CD4-positive, alpha-beta T cell treated with Interferon alpha-2 for 1 hour (primary cell): ENCODE data around the gene PAFAH1B2.
A peak's percentile ranks its signal among the peaks of the same experiment; 100 is the strongest.
"Not testable (repeated sequence)": the region's sequence is repeated elsewhere in the genome, so short reads cannot be mapped to it uniquely, and the experiment has no call there.

ENCODE experiments used
- DNase-seq, 2 donors: peaks; one replicate each; pipeline ENCODE4 v3.0.0-alpha.2; 2020 to 2022

PAFAH1B2 gene, protein sequence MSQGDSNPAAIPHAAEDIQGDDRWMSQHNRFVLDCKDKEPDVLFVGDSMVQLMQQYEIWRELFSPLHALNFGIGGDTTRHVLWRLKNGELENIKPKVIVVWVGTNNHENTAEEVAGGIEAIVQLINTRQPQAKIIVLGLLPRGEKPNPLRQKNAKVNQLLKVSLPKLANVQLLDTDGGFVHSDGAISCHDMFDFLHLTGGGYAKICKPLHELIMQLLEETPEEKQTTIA

DNA sequence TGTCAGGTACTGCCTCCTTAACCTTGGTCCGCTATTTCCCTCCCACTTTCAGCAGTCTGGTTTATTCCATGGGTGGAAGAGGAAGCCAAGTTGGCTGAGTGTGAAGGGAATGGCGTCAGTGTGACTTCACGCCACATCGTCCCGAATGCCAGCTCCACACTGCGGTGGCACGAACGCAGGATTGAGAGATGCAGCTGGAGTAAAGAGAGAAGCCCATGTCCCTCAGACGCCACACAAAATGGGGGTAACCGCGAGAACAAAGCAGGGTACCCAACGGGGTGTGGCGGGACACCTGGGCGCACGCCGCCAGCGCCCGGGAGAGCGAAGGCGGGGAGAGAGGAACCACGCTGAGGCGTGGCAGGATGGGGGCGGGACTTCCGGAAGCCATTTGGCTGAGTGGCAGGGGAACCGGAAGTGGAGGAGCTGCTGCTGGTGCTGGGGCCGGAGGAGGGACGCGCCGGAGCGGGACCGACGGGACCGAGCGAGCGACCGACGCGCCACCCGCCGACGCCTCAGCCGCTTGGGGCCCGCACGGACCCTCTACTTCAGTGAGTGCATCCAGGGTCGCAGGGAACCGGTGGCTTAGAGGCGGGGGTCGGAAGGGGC lies at the start of gene PAFAH1B2:
TSS of gene PAFAH1B2 (plus strand) at position 417 of the 606 bp plus-strand sequence. CDS start 8,161 bp downstream, outside the sequence.
- DNase-seq, result peak; percentile 95

DNA sequence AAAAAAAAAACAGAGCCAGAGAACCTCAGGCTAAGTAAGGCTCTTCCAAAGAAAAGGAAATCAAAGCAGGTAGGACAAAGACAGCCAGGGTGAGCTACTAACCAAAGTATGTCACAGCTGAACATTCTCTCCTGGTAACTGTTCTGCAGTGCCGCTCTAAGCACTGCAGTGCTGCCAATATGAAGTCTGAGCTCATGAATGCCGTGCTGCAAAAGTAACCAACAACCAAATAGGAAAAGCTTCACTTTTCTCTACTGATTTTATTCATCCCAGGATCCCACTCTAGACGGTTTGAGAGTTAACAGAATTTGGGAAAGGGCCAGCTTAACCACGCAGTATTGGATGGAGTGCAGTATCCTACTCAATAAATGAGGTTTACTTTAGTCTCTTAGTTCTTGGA lies 49.3 kb upstream of the PAFAH1B2 start:
- DNase-seq, result peak in 1 of 2 donors; percentile 31

DNA sequence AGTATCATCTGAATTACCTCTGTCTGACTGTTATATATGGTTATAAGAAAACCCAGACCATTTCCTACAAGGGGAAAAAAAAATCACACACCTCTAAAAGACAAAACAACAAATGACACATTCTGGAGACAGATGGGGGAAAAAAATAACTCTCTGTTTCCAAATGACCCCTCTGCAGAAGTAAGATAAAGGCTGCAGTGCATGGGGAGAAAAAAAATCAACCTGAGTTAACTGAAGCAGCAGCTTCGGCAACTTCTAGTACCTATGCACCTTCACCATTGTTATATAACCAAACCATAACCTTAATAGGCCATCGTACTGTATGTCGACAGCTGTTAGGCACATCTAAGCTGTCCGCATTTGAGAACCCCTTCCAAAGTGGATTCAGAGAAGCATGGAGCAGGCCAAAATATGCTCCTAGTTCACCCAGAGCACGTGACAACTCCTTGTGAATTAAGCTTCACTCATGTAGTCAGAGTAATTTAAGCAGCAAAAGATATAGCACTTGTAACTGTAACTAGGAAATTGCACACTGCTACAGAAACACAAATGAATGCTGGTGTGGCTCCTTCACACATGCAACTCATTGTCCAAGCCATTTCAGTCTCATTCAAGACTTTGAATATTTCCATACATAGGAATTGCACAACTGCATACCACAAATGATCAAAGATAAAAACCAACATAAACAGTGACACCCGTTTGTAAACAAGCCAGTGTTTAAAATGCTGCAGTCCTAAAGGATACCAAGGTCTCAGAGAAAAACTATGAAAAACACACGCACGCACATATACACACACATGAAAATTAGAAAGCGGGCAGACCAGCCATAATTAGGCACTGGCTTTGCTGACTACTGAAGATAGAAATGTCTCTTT lies 48.6 kb upstream of the PAFAH1B2 start:
- DNase-seq, result peak in 1 of 2 donors; percentile 64

DNA sequence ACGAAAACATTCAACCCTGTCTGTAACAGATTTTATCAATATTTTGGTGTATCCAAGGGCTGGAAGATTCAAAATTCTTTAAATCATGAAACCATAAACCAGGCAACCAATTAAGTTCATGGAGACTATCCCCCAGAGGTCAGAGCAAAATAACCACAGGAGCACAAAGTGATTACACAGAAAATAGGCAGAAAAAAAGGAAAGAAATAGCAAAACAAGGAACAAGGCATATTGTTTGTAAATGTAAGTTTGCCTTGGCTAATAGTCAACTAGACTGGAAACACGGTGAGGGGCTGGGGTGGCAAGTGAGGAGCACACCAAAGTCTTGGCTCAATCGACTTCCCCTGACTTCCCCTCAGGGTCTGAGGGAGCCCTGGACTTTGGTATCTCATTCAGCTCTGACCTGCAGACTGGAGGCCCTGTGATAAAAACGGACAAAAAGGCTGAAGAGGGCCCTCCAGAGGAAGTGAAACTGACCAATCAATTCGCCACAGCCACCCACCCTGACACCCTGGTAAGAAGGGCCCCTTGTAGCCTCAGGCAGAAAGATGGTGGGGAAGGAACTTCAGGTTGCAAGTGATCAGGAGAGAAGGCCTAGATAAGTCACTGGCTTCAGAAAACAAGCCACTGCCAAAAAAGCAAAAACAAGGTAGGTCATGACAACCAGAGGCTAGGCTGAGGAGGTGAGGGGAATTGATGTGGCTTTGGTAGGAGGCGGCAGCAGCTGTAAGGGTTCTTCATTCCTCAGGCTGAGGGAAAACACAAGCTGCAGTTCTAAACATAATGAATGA lies 47.7 kb upstream of the PAFAH1B2 start:
- DNase-seq, result peak; percentile 61 to 75

DNA sequence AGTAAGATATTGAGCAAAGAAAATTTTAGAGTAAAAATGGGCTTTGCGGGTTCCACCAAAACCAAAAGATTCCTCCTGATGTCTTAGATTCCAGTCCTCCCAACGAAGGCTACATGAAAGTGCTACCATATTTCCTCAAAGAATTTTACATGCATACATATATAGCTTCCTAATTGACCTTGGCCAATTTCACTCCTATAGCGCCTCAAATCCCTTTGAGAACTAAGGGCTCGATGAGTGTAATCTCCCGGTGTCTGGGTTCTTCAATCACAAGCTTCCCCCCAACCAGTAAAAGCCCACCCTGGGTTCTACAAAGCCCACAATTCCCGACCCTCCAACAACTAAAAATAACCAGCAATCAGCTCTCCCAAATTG lies 47.1 kb upstream of the PAFAH1B2 start:
- no peak for DNase-seq

DNA sequence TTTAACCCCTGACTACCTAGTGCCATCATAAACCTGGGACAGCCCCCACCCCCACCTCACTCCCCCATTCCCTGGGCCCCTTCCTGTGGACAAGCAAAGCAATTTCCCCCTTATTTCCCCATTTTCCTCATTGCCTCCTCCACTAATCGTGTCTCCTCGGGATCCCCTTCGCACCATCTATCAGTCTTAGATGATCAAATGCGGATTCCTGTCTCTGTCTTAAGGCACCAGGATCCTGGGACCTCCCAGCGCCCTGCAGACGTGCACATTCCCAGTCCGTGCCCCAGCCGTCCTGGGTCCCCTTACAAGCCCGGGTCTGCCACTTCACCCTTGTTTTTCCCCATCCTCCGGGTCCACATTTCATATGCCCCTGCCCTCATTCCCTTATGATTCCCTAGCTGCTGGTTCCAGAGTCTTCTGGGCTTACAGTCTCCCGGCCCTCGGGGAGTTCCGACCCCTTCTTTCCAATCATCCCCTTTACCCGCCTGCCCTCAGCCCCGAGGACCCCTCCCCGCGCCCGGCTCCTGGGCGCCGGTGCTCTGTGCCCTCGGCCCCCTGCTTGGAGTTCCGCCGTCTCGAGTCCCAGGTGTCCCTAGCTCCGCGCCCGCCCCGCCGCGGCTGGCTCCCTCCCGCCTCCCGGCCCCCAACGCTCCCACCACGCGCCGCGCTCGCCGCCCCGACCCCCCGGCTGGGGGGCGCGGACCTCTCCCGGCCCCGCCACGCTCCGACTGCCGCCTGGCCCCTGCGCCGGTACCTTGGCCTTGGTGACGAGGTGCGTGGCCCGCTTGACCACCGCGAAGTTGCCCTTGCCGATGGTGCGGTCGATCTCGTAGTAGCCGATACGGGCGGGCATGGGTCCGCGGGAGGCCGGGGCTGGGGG lies 46.5 kb upstream of the PAFAH1B2 start:
- peak in 1 of 2 donors; percentile 34 for DNase-seq

DNA sequence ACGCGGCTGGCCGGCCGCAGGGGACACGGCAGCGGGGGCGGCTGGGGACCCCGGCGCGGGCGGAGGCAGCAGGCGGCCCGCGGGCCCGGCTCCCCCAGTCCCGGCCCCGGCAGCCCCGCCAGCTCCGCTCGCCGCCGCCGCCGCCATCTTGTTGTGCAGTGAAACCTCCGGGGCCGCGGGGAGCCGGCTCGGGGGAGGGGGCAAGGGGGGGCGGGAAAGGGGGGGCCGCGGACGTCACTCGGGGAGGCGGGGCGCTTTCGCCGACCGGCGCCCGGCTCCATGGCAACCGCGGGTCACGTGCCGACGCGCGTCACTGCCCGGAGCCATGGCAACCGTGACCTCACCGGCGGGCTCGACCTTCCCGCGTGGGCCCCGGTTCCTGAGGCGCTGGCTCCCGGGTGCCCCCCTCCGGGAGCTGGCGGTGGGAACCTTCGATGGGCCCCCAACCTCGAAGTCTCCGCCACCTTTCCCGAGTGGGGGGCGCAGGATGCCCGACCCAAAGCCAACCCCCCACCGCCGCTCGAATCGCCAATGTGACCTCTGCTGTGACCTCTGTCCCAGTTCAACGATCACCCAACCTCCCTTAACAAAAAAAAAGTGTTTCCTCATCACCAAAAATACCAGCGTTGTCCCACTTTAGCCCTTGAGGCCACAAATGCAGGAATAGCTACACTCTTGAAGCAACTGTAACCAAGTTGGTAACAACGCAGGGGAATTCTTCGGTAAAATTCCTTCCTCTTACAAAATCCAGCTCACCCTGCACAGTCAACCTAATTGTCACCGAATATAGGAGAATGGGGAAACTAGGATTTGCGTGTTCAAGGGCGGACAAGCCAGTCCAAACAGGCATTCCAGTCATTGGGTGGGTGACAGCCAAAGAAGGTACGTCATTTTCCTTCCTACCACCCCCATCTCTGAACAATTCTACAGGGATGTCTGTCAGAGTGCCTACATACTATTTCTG lies 45.5 kb upstream of the PAFAH1B2 start, which contains the start of gene SIK3:
TSS of gene SIK3 (minus strand) at position 160 of the 964 bp plus-strand sequence. CDS start at position 147, 13 bp downstream.
- DNase-seq, result peak; percentile 95 to 96

DNA sequence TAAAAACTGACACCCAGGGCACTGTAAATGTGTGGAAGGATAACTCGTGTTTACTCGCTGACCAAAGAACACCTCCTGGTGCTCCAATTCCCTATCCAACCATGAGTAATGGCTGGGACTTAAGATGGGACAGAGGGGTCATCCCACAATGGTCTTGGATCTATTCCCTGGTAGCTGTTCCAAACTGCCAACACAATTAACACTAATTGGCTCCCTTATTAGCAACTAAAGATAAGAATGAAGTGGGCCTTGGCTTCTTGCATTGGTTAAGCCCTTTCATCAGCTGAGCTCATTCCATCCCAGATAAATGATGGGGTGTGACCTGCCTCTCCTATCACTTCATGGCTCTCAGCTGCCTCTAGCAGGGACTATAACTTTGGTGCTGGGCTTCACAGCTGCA lies 44.4 kb upstream of the PAFAH1B2 start:
- no peak for DNase-seq

DNA sequence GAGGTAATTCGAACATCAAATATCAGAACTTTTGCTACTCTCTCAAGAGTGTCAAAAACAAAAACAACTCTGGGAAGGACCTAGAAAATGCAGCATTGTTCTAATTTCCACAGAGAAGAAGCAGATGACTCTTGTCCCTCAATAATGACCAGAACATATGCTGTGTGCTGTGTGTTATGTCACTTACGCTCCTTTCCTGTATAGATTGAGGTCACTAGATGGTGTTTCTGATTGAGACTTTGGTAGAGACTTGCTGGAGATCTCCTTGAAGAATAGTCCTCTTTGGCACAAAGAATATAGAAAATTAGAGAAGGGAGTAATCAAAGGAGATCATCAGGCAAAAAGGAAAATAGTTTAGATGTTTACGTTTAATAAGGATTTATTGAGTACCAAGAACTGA lies 43.5 kb upstream of the PAFAH1B2 start:
- DNase-seq, result no peak

DNA sequence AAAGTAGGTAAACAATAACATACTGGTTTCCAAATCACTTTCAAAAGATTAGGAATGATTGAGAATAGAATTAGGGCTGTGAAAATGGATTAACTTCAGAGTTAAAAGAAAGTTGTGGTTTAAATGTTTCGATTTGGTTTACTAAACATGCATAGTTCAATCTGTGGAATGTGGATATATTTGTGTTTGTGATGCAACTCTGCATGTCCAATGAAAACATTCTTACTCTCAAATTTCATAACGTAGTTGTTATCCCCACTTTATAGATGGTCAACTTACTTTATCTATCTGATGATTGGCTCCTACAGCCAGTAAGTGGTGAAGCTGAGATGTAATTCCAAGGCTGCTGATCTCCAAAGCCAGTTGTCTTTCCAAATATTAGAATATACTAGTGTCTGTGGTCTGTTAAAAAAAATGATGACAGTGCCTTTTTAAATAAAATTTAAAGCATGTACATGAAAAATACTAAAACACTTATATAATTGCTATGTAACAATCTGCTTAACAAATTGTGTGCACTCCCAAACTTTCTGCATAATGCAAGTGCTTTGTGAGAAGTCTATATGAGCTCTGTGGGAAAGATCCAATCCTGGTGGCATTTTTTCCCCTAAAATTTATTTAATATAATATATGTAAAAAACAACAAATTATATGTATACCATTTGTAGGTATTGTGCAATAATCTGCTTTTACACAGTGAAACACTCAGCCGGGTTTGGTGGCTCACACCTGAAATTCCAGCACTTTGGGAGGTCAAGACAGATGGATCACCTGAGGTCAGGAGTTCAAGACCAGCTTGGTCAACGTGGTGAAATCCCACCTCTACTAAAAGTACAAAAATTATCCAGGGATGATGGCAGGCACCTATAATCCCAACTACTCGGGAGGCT lies 36.1 kb upstream of the PAFAH1B2 start:
- no peak for DNase-seq

DNA sequence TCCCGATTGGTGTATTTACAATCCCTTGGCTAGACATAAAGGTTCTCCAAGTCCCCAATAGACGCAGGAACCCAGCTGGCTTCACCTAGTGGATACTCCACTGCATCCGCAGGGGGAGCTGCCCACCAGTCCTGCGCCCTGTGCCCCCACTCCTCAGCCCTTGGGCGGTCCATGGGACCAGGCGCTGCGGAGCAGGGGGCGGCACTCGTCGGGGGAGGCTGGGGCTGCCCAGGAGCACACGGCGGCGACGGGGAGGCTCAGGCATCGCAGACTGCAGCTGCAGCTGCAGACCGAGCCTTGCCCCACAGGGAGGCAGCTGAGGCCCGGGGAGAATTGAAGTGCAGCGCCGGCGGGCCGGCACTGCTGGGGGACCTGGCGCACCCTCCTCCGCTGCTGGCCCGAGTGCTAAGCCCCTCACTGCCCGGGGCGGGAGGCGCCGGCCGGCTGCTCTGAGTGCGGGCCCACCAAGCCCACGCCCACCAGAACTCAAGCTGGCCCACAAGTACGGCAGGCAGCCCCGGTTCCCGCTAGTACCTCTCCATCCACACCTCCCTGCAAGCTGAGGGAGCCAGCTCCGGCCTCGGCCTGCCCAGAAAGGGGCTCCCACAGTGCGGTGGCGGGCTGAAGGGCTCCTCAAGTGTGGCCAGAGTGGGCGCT lies 33.7 kb upstream of the PAFAH1B2 start:
- no peak for DNase-seq

DNA sequence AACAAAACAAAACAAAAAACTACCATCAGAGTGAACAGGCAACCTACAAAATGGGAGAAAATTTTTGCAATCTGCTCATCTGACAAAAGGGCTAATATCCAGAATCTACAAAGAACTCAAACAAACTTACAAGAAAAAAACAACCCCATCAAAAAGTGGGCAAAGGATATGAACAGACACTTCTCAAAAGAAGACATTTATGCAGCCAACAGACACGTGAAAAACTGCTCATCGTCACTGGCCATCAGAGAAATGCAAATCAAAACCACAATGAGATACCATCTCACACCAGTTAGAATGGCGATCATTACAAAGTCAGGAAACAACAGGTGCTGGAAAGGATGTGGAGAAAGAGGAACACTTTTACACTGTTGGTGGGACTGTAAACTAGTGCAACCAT lies 31.6 kb upstream of the PAFAH1B2 start:
- DNase-seq, result not testable (repeated sequence)

DNA sequence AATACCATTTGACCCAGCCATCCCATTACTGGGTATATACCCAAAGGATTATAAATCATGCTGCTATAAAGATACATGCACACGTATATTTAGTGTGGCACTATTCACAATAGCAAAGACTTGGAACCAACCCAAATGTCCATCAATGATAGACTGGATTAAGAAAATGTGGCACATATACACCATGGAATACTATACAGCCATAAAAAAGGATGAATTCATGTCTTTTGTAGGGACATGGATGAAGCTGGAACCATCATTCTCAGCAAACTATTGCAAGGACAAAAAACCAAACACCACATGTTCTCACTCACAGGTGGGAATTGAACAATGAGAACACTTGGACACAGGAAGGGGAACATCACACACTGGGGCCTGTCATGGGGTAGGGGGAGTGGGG lies 31.1 kb upstream of the PAFAH1B2 start:
- not testable (repeated sequence) for DNase-seq

DNA sequence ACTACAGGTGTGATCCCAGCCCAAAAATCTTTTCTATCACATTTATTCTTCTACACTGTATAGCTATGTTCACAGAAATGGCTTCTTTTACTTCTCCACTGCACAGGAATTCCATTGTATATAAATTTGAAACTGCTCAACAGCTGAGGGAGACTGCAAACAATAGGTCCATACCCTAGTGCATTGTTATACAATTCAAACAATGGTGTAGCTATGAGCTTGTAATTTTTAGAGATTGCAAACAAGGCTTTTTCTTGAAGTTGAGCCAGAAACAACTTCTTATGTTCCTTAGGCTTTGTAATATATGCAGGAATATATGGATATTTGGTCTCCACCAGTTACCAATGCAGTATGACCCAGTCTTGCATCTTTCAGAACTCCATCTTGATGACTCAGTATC lies 26.4 kb upstream of the PAFAH1B2 start:
- DNase-seq, result no peak

DNA sequence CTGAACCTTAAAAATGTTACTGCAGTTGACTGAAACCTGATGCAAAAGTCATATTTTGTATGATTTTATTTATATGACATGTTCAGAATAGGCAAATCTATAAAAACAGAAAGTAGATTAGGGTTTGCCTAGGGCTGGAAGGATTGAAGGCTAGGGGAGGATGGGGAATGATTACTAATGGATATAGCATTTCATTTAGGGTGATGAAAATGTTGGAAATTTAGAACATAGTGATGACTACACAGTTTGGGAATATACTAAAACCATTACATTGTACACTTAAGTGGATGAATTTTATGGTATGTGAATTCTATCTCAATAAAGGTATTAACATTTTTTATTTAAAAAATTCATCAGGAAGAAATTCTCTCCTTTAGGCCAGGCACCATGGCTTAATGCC lies 22.9 kb upstream of the PAFAH1B2 start:
- no peak for DNase-seq

DNA sequence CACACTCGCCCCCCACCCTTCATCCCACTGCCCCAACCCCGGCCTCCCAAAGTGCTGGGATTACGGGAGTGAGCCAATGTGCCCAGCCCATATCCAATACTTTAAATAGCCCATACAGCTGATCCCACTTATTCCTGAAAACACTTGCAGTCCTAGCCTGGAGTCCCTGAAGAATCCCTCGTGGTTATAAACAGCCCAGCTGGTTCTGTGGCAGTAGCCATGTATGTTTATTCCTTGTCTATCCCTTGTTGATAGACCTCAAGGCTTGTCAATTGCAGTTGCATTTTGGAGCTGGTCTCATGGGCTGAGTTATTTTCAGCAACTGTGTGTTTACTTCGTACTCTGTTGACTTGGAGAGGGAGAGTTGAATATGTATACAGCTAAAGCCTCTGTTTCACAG lies 21.5 kb upstream of the PAFAH1B2 start:
- DNase-seq, result no peak

DNA sequence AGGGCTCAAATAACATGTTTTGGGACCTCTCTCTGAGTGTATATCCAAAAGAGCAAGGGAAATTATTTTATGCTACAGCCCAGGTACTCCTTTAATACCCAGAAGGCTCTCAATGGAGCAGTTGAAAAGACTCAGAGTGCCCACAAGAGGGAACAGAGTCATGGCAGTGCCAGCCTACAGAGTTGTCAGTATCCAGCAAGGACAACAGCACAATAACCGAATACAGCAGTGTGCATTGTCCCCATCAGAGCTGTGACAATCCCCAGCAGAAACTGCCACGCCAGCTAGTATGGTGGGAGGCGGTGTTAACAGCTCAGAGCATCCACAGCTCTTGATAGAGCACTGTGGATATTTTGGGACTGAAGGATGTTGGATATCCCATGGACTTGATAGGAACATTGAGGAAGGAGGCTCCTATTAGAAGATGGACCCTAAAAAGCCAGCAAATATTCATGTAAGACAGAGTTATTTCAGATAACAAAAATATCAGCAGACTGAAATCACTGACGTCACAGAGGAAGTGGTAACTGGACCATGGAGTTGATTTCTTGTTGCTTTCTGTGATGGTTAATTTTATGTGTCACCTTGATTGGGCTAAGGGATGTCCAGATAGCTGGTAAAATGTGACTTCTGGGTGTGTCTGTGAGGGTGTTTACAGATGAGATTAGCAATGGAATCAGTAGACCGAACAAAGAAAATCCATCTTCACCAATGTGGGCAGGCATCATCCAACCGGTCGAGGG lies 17.7 kb upstream of the PAFAH1B2 start:
- no peak for DNase-seq
